Fibroblast of skin of left quadriceps (primary cell): ENCODE results near the gene CAPZB.

Experiments used
- DNase-seq, 2 experiments: peaks; one replicate each; pipeline ENCODE4 v3.0.0-alpha.2; 2013; ENCODE audit warnings: low read depth in 2 of 2

CAPZB gene

GRCh38 chr1:19347533-19348172 is 137.7 kb downstream of the CAPZB start:
- DNase-seq: no peak

GRCh38 chr1:19346026-19346425 is 139.3 kb downstream of the CAPZB start:
- no peak for DNase-seq

- no peak for DNase-seq
Observed at GRCh38 chr1:19345391-19345790, 139.9 kb downstream of the CAPZB start.

- DNase-seq: no peak
Observed at GRCh38 chr1:19344831-19345230, 140.5 kb downstream of the CAPZB start.

GRCh38 chr1:19344372-19344810 is 140.9 kb downstream of the CAPZB start:
- no peak for DNase-seq

GRCh38 chr1:19343617-19344350 is 141.6 kb downstream of the CAPZB start:
- DNase-seq: no peak

GRCh38 chr1:19342894-19343616 is 142.3 kb downstream of the CAPZB start:
- DNase-seq: no peak

GRCh38 chr1:19342062-19342750 is 143.1 kb downstream of the CAPZB start:
- no peak for DNase-seq

- peak; percentile 22 to 30 for DNase-seq
Observed at GRCh38 chr1:19341201-19342061, 143.9 kb downstream of the CAPZB start.

GRCh38 chr1:19340387-19340937 is 144.9 kb downstream of the CAPZB start:
- DNase-seq: no peak

- DNase-seq: no peak
Observed at GRCh38 chr1:19339214-19339861, 146.0 kb downstream of the CAPZB start.

GRCh38 chr1:19338323-19338762 is 147.0 kb downstream of the CAPZB start:
- peak; percentile 8 to 15 for DNase-seq

- no peak for DNase-seq
Observed at GRCh38 chr1:19337289-19337688, 148.1 kb downstream of the CAPZB start.

- DNase-seq: no peak
Observed at GRCh38 chr1:19336543-19336942, 148.8 kb downstream of the CAPZB start.

GRCh38 chr1:19333587-19334354 is 151.6 kb downstream of the CAPZB start:
- DNase-seq: no peak

- DNase-seq: no peak
Observed at GRCh38 chr1:19332832-19333231, 152.5 kb downstream of the CAPZB start.

GRCh38 chr1:19331262-19331878 is 154.0 kb downstream of the CAPZB start:
- DNase-seq: no peak

- DNase-seq: no peak
Observed at GRCh38 chr1:19330449-19331135, 154.7 kb downstream of the CAPZB start.
